CD4-positive, alpha-beta T cell treated with Interleukin-1 beta for 1 hour (primary cell): ENCODE measurements around the gene SCNM1.
A peak's percentile ranks its signal among the peaks of the same experiment; 100 is the strongest.

ENCODE experiments used
- DNase-seq, 2 donors: peaks; one replicate each; pipeline ENCODE4 v3.0.0-alpha.2; 2020 to 2022

The SCNM1 gene, protein sequence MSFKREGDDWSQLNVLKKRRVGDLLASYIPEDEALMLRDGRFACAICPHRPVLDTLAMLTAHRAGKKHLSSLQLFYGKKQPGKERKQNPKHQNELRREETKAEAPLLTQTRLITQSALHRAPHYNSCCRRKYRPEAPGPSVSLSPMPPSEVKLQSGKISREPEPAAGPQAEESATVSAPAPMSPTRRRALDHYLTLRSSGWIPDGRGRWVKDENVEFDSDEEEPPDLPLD

DNA sequence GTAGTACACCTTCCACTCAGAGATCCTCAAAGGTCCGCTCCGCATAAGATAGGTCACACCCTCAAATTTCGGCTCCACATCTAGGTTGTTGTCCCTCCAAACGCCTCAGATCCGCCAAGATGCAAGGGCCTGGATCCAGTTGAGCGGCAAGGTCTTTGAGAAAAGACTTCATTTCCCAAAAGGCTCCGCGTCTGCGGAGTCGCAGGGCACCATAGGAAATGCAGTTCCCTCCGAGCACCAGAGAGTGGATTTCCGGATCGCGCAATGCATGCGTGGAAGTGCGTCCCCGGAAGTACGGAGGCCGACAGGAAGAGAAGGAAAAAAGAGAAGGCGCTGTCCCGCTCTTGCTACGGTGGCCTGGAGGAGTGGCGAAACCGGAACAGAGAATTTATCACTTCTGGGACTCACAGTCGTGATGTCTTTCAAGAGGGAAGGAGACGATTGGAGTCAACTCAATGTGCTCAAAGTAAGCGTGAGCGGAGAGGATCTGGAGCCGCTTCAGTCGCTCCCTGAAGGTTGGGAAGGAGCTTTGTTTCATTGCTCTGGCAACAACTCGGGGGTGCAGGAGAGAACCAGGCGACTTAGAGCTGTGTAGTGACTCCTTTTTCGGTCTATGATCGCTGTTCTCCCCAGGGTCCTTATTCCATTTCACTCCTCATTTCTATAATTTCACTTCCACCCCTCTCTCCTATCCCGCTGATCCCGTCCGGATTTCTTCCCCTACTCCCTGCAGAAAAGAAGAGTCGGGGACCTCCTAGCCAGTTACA, at the start of gene SCNM1, which contains the start of gene LYSMD1:
Gene SCNM1, plus strand, starts transcription at position 407 of the 767 bp plus-strand sequence. Its CDS starts 9 bp downstream, at position 416.
Gene LYSMD1, minus strand, starts transcription at position 165 of the 767 bp plus-strand sequence. CDS start 644 bp downstream, outside the sequence.
- DNase-seq: peak; percentile 97 to 98

DNA sequence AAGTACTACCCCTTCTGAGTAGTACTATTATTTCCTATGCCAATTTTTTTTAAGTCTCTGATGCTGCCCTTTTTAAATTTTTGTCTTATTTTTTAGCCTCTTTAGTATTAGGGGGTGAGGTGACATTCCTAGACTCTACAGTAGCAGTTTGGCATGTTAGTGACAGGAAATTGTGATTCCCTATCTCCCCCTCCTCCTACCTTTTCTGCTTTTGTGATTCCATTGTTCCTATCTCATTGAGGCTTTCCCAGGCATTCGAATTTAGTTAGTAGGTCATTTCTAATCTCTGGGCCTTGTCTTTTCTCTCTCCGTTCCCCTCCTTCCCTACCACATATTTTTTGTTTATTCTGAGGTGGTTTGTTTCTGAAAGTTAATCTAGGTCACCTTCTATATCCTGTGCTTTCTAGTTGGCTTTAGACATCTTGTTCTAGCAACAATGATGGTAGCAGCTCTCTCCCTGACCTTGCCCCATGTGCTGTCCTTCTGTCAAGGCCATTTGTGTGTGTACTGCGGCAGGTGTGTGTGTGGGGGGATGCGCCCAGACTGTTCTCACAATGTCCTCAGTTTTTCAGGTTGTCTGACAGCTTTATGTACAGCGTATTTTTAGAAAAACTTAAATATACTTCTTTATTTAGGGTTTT, 41.1 kb upstream of the SCNM1 start:
- no peak for DNase-seq

DNA sequence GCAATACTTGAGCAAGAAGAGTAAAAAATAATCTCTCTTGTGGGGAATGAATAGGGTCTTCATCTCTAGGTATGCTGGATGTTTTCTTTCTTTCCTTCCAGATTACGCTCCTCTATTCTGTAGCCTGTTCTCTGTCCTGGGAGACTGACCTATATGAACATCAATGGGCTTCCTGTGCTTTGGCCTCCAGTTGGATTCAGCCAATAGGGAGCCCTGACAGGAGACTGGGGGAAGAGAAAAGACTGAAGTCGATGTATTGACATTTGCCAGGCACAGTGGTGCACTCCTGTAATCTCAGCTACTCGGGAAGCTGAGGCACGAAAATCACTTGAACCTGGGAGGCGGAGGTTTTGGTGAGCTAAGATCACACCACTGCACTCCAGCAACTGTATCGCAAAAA, 37.1 kb upstream of the SCNM1 start:
- no peak for DNase-seq

DNA sequence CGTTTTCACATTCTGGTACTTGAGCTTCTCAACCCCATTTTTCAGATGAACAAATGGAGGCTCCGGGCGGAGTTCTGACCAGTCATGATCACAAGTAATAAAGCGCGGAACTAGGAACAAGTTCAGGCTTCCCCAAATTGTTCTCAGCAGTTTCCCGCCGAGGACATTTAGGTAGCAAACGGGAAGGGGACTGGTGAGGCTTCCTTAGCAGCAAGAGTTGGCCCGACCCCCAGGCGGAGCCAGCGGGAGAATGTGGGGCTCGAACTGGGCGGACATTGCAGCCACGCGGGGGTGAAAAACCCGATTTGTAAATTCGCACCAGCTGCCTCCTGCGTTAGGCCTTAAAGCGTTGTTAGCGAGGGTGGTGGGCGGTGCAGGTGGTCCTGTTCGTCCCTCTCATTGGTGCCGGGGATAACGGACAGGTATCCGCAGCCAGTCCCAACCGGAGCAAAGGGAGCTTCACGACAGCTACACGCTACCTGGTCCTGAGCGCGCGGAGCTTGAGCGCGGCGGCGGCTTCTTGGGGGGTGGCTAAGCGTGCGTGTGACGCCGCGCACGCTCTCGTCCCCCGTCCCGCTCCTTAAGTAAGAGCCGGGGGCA, 34.9 kb upstream of the SCNM1 start:
- DNase-seq: peak; percentile 78 to 88

DNA sequence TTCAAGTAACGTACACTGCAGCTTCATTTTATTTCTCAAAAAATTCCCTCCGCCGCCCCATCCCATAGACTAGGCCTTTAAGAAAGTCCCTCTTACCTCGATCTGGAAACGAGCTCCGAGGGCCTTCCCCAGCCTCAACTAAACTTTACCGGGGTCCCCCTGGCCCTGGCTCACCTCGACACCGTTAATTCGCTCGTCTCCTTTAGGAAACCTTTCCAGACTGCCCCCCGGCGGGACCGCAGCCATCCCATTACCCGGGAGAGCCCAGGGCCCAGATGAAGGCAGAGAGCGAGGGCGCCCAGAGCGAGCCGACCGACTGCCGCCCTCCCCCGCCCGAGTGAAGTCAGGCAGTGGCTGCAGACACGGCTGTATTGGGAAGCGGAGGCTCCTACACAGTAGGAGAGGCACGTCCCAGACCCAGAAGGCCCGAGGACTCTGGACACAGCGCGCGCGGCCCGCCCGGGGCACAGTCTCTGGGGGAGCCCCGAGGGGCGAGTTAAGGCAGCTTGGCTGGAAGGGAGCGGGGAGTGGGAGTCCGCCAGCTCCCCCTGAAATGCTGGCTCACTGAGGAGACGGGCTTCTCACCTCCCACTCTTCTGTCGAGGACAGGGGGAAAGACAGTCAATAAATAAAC, 34.1 kb upstream of the SCNM1 start:
- no peak for DNase-seq

DNA sequence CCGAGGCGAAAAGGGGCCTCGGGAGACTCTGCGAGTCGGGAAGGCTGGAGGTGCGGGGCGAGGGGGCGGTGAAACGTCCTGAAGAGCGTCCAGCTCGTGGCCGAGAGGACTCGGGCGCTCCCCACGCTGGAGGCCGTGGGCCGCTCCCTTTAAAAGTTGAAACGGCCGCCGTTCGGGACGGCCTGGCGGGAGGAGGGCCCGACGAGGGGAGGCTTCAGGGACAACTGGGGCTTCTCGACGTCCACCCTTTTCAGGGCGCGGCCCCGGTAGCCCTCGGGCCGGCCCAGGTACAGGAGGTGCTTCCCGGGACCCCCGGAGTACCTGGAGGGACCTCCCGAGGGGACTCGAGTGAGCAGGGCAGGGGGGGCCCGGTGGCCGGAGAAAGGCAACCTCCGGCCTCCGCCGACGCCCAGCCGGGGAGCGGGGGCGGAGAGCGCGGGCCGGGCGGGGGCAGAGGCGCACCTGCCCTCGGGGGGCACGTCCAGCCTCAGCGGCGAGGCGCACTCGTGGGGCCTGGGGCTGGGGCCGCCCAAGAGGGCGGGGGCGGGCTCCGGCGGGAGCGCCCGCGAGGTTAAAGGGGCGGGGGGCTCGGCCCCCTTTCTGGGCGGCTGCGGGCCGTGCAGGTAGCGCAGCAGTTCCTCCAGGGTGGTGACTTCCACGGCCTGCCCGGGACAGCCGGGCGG, 33.5 kb upstream of the SCNM1 start:
- no peak for DNase-seq

DNA sequence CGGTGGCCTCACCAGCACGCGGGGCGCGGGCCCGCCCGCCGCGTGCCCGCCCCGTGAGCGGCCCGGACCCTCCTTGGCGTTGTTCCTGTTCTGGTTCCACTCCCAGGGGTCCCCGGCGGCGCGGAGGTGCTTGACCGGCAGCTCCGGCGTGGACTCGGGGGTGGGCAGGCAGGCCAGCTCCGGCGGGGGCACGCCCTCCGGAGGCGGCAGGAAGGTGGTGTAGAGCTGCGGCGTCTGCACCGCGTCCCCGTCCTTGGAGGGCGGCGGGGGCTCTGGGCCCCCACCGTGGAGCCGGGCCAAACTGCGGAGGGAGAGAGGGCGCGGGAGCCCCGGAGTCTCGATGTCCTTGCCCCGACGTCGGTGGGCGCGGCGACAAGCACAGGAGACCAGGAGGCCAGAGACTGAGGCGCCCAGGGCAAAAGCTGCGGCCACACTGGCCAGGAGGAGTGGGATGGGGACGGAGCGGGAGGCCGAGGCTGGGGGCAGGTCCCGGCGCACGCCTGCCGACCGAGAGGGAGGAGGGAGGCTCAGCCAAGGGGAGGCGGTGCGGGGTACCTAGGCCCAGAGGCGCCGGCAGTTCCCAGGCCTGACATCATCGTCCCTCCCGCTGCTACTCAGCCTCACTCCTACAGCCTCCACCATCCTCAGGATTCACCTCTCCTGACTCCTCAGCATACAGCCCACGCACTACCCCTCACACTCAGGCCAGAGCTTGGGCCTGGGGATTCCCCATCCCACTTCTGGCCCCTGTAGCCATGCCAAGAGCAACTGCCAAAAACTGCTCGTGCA, 32.7 kb upstream of the SCNM1 start:
- DNase-seq: no peak

DNA sequence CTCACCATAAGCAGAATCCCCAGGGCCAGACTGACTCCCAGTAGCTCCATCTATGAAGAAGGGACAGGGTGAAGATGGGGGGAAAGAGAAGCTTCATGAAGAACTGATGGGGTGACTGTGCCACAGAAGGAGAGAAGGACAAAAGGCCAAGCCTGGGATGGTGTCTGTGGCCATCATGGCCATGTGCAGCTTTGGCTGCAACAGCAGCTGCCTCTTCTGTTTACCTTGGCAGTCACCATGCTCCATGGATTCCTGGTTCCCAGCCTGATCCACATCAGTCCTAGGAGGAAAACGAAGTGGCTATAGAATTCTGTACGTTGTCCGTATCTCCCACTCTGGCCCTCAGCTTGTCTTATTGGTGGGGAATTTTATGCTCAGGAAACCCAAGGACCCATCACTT, 31.5 kb upstream of the SCNM1 start:
- no peak for DNase-seq

DNA sequence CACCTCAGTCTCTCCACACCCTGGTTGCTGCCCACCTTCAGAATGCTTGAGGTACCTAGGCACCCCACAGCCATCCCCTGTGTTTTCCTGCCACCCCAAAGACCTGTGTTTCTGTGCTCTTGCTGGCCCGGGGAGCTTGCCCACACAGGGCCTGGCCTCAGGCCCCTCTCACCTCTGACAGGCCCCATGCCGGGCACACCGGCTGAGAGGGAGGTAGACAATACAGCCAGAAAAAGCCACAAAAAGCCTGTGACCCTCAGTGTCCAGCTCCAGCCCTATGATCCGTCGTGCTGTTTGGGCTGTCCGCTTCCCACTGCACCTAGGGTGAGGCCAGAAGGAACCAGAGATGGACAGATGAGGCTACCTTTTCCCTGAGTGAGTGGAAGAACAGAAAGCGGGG, 31.0 kb upstream of the SCNM1 start:
- DNase-seq: no peak

DNA sequence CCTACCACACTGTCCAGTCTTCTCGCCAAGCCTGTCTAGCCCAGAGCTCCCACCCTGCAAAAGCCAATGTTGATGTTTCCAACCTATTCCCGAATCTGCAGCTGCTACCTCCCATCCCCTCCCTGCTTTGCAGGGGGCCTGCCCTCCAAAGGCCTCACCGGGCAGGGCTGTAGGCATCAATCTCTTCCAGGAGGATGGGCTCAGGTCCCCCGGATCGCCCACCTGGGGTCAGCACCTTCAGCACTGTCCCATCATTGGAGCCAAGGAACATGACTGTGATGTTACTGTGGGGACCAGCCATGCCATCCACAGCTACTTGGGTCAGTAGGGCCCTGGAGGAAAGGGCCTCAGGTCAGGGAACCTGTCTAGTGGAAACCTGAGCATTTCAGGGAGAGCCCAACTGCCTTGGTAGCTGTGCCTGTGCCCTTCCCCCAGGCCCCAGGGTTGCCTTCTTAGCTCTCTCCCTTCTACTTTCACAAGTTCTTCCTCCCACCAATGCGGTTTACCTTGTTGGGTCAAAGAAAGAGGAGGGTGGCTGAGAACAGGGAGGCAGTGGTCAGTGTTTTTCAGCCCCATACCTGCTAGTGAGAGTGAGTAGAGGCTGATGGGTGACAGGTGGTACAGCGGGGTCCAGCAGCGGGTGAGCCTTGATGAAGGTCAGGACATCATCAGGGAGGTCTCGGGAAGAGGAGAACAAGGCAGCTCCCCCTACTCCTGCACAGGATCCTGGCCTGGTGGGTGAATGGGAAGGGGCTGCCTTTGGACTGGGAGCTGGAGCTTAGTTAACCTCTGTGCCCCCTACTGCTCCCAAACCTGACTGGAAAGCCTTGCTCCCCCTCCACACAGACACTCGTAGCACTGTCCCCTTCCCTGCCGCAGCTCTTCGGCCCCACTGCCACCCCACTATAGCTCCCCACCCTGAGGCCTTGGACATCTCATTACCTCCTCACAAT, 30.2 kb upstream of the SCNM1 start:
- DNase-seq: no peak

DNA sequence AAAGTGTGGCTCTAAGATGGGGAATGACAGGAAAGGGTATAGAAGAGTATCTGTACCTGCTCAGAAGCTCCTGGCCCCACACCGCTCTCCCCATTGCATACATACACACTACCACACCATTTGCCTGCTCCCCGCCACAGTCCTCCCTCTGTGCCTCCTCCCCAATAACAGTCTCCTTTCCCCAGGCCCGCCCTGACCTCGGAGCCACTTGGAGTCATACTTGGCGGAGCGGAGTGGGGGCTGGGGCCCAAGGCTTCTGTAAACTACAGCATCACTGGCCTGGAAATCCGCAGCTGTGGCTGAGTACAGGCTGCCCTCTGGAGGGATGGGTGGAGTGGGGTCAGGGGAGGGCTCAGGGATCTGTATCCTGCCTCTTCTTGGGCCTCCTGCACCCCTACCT, 28.2 kb upstream of the SCNM1 start:
- DNase-seq: no peak

DNA sequence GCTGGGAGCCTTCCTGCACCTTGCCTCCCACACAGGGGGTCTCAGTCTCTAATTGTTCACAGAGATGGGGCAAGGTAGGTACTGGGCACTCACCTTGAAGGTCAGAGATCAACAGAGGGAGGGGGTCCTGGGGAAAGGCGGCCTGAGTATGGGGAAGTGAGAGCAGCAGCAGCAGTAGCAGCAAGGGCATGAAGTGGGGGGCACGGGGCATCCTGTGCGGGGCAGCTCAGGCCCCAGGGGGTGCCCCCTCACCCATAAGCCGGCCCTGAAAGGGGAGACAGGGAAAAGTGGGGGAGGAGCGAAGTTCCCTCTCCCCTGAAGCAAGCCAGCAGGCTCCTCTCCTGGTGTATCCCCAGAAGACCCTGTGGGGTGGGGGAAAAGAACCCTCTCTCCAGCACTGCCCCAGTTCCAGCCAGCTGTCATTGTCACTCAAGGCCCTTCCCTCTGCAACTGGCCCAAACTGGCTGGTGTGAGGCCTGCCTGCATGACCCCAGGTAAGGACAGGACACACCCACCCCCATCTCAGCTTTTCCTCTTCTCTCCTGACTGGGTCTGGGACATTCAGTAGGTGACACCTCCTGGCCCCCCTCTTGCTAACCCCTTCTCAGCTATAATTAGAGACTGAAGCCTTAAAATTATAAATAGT, 23.4 kb upstream of the SCNM1 start:
- DNase-seq: no peak

DNA sequence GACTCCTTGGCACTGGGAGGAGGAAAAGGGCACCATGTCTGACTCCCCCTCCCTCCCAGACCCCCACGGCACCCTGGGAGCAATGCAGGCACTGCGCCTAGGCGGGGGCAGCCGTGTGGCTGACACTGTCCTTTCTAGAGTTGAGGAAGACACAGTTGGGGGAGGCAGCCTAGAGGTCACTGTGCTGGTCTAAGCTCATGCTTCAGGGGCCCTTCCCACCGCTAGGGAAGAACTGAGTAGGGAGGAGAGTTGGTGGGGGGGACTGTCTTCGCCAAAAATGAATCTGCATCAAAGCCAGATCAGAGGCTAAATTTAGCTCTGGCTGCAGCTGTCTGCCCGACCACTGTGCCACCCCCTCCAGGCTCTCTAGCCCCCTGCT, 22.9 kb upstream of the SCNM1 start:
- DNase-seq: no peak

DNA sequence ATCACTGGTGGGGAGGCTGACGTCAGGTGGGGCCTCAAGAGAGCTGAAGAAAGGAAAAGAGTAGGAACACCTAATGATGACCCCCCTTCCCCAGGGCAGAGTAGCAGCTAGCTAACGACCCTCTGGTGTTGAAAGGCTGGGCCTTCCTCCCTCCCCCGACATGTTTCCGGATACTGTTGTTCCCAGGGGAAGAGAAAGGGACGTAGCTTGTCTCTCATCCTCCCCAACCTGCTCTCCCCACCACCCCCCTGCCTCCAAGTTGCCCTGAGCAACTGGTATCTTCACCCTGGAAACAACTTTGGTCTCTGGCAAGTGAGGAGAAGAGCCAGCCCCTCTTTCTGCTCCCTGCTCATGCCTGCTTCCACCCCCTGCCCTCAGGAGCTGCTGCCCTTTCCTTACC, 22.0 kb upstream of the SCNM1 start:
- DNase-seq: no peak

DNA sequence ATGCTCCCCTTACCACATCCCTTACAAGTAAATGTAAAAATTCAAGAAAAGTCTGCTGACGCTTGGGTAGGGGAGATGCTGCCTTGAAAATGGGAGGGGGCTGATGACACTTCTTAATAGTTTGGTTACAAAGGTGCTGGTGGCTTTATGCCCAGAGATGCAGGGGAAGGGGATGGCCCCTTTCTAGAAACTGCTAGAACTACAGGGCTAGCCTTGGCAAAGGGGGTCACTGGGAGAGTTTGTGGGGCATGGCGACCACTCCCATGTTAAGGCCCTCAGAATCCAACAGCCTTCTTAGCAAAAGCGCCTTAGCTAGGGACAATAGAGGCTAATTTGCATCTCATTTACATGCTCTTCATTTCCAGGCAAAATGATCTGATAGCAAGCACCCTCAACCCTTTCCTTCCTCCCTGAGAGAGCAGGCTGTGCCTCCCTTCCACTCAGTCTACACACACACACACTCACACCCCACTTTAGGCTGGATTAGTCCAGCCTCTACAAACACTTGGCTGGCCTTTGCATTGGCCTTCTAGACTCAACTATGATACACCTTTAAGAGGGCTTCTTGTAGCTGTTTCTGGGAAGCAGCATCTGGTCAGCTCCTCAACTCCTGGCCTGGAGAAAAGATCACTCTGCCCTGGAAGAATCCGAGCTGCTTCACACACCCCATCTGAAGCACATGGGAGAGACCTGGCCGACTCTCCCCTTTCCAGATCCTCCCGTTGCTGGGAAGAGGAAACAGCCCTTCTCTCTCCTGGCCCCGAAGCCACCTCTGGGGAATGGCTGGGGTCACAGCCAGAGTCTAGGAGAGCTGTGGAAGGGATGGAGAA, 21.3 kb upstream of the SCNM1 start:
- no peak for DNase-seq

DNA sequence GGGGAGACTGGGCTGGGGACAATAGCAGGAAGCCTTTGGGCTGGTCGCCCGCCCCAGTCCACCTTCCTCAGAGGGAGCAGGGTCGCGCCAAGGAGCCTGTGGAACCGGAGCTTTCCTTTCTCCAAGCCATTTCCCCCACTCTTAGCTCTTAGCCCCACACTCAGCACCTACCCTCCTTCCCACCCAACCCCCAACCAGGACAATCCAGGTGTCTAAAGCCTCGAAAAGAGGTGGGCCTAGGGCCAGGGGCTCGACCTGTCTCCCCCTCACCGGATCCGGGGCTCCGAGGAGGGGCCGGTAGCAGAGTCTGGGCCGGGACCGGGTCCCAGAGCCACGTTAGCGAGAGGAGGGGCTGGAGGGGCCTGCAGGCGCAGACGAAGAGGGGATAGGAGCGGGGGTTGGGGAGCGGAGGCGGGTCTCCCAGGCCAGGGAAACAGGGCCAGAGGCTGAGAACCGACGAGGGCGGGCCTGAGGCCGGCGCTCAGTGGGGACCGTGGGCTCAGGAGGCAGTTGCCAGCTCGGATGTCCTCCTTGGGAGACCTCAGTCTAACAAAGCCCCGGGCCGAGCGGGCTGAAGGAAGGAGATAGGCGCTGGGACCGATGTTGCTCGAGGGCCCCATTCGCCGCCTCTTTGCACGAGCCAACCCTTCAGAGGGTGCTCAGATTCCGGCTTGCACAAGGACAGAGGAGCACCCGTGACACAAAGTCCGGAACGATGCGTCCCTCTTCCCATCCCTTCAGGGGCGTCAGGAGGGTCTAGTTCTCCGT, 20.5 kb upstream of the SCNM1 start:
- no peak for DNase-seq

DNA sequence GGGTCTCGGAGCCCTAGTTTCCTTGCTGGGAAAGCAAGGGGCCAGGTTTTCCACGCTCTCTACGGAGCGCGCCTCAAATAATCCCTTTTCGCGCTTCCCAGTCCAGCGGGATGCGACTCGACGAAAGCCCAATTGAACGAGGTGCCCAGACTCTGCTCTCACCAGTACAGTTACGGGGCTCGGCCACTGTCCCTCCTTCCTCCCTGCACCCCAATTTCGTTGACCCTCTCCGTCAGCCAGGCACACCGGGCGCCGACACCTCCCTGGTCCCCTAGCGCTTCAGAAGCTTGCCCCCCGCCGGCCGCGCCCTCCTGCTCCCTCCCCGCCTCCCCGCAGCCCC, 19.9 kb upstream of the SCNM1 start:
- DNase-seq: no peak

DNA sequence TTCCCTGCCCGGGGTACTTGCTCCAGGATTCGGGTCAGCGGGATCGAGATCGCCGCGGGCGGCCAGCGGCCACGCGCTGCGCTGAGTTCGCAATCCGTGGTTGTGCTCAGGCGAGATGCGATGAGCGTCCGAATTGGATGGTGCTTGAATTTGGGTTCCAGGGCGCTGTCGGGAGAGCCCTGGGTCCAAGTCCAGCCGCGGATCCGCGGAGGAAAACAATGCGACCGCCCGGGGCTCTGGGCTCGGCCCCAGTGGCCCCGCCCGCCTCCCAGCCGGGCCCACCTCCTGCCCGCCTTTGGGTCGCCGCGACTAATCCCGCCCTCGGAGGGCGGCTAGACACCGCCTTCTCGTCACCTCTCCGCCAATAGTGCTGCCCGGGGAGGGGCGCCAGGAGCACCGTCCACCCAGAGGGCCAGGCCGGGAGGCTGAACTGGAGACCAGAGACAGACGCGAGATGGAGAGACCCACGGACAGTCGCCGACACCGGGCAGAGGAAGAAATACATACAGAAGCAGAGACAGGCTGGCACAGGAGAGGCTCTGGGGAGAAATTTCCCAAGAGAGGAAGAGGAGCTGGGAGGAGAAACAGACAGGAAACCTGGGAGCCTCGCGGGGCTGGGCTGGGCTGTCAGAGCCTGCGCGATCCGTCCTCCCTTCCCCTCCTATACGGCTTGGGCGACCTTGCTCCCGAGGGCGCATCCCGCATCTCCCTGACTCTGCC, 19.4 kb upstream of the SCNM1 start, which contains the start of gene SEMA6C:
Gene SEMA6C, minus strand, starts transcription at position 220 of the 720 bp plus-strand sequence. CDS start 4,010 bp downstream, outside the sequence.
- peak; percentile 86 to 87 for DNase-seq
